WTC11 (cell line): ENCODE results near the gene NLGN1. TPM values are rescaled to one million over a fixed set of nuclear protein-coding genes. Genes with fewer than 3 reads are reported as not detected.

Source experiments
- ATAC-seq: fragments of 200-7000 bp; cut with Tn5 transposase; 2 replicates; pipeline ENCODE4 v1.10.0; 2021; ENCODE audit warnings: mild to moderate bottlenecking, moderate library complexity
- CTCF ChIA-PET: fragments of 300-600 bp; sonication (Branson Sonifier 250); formaldehyde crosslinking; loops from one replicate; lab custom pipeline; 2021; ENCODE audit warnings: antibody characterized with exemption; lab: Charles Lee
- POLR2A ChIA-PET: fragments of 350-600 bp; sonication (Branson Sonifier 250); formaldehyde crosslinking; loops from one replicate; lab custom pipeline; 2021; ENCODE audit warnings: antibody characterized with exemption; lab: Charles Lee
- DNase-seq: peaks from one replicate; pipeline ENCODE4 v3.0.0; 2021; ENCODE audit warnings: low spot score
- H3K27ac Mint-ChIP-seq: 2 replicates; pipeline ENCODE4 v1.8.0; 2021; ENCODE audit warnings: mixed read lengths
- H3K27me3 Mint-ChIP-seq: 2 replicates; pipeline ENCODE4 v1.8.0; 2021; ENCODE audit warnings: low read depth, mild to moderate bottlenecking, moderate library complexity, mixed read lengths
- H3K36me3 Mint-ChIP-seq: 2 replicates; pipeline ENCODE4 v1.8.0; 2021; ENCODE audit warnings: mixed read lengths
- H3K4me1 Mint-ChIP-seq: 2 replicates; pipeline ENCODE4 v1.8.0; 2022; ENCODE audit warnings: mixed read lengths
- H3K4me3 Mint-ChIP-seq: 2 replicates; pipeline ENCODE4 v1.8.0; 2021; ENCODE audit warnings: mild to moderate bottlenecking, moderate library complexity, mixed read lengths
- H3K9me3 Mint-ChIP-seq: 2 replicates; pipeline ENCODE4 v1.8.0; 2021; ENCODE audit warnings: mixed read lengths
- AR ChIP-seq: fragments of 250-450 bp; sonication (Bioruptor Pico); IDR thresholded peaks from 2 replicates; pipeline ENCODE4 v1.9.0; 2021; ENCODE audit warnings: mild to moderate bottlenecking
- ETV6 ChIP-seq: sonication (generic); formaldehyde crosslinking; IDR thresholded peaks from 2 replicates; pipeline ENCODE4 v1.8.1; 2022; ENCODE audit warnings: mild to moderate bottlenecking, missing genetic modification reagents
- FOXK1 ChIP-seq: sonication (generic); formaldehyde crosslinking; IDR thresholded peaks from 2 replicates; pipeline ENCODE4 v1.8.0; 2022; ENCODE audit warnings: mild to moderate bottlenecking, moderate library complexity, missing genetic modification reagents
- GRHL2 ChIP-seq: fragments of 250-450 bp; sonication (Bioruptor Pico); IDR thresholded peaks from 2 replicates; pipeline ENCODE4 v1.8.0; 2022; ENCODE audit warnings: mild to moderate bottlenecking, moderate library complexity; ENCODE audit not compliant: insufficient replicate concordance, severe bottlenecking
- JAZF1 ChIP-seq: fragments of 250-450 bp; sonication (Bioruptor Pico); IDR thresholded peaks from 2 replicates; pipeline ENCODE4 v1.9.0; 2021; ENCODE audit warnings: moderate library complexity, mild to moderate bottlenecking, inconsistent platforms
- MYBL2 ChIP-seq: sonication (generic); formaldehyde crosslinking; IDR thresholded peaks from 2 replicates; pipeline ENCODE4 v1.8.1; 2023; ENCODE audit warnings: mild to moderate bottlenecking, moderate library complexity, missing genetic modification reagents
- NFATC4 ChIP-seq: fragments of 250-450 bp; sonication (Bioruptor Pico); IDR thresholded peaks from 2 replicates; pipeline ENCODE4 v1.9.0; 2021; ENCODE audit warnings: mild to moderate bottlenecking
- NFYB ChIP-seq: sonication (generic); formaldehyde crosslinking; conservative IDR thresholded peaks from 2 replicates; pipeline ENCODE4 v1.8.0; 2022; ENCODE audit warnings: low read depth, missing genetic modification reagents
- NR1H2 ChIP-seq: sonication (generic); formaldehyde crosslinking; IDR thresholded peaks from 2 replicates; pipeline ENCODE4 v1.9.0; 2021; ENCODE audit warnings: mild to moderate bottlenecking, moderate library complexity, missing genetic modification reagents
- TCF7 ChIP-seq: sonication (generic); formaldehyde crosslinking; IDR thresholded peaks from 2 replicates; pipeline ENCODE4 v1.8.0; 2022; ENCODE audit warnings: mild to moderate bottlenecking, low read depth, missing genetic modification reagents, moderate library complexity
- TP53 ChIP-seq: sonication (generic); formaldehyde crosslinking; IDR thresholded peaks from 2 replicates; pipeline ENCODE4 v1.8.1; 2023; ENCODE audit warnings: mild to moderate bottlenecking, missing genetic modification reagents
- USF1 ChIP-seq: sonication (generic); formaldehyde crosslinking; IDR thresholded peaks from 2 replicates; pipeline ENCODE4 v1.8.0; 2022; ENCODE audit warnings: mild to moderate bottlenecking, missing genetic modification reagents
- ZNF416 ChIP-seq: fragments of 250-450 bp; sonication (Bioruptor Pico); IDR thresholded peaks from 2 replicates; pipeline ENCODE4 v1.9.0; 2021; ENCODE audit warnings: mild to moderate bottlenecking, inconsistent platforms
- ZNF423 ChIP-seq: fragments of 250-450 bp; sonication (Bioruptor Pico); IDR thresholded peaks from 2 replicates; pipeline ENCODE4 v2.1.2; 2022; ENCODE audit warnings: mild to moderate bottlenecking, moderate library complexity
- total RNA-seq: library from RNA; stranded (reverse); gene quantifications from 3 replicates; pipeline ENCODE4 v1.2.3, GENCODE V29; 2021
- TF ChIP-seq, protein P1 (sequence below): sonication (generic); formaldehyde crosslinking; IDR thresholded peaks from 2 replicates; pipeline ENCODE4 v1.8.1; 2023; ENCODE audit warnings: mild to moderate bottlenecking, moderate library complexity, missing genetic modification reagents
- TF ChIP-seq, protein P2 (sequence below): sonication (generic); formaldehyde crosslinking; IDR thresholded peaks from 2 replicates; pipeline ENCODE4 v1.8.1; 2022; ENCODE audit warnings: mild to moderate bottlenecking, moderate library complexity, missing genetic modification reagents
- TF ChIP-seq, protein P3 (sequence below): sonication (generic); formaldehyde crosslinking; IDR thresholded peaks from 2 replicates; pipeline ENCODE4 v1.8.1; 2023; ENCODE audit warnings: mild to moderate bottlenecking, missing genetic modification reagents, borderline replicate concordance
- TF ChIP-seq, protein P4 (sequence below): sonication (generic); formaldehyde crosslinking; IDR thresholded peaks from 2 replicates; pipeline ENCODE4 v1.8.1; 2023; ENCODE audit warnings: mild to moderate bottlenecking, missing genetic modification reagents
- TF ChIP-seq, protein P5 (sequence below): sonication (generic); formaldehyde crosslinking; IDR thresholded peaks from 2 replicates; pipeline ENCODE4 v1.8.0; 2022; ENCODE audit warnings: missing genetic modification reagents

NLGN1 gene
- total RNA-seq, 1 experiment from 2014 or later = 12.4 TPM

- Mint-ChIP-seq H3K4me3 (no peak overlapping the region), H3K9me3 (peaks cover 4% of the 10 kb centered on the region), H3K27ac (no peak overlapping the region), H3K4me1 (peaks cover 13% of the 10 kb centered on the region), H3K27me3 (no peaks in the 10 kb centered on the region), H3K36me3 (peaks cover 3% of the 10 kb centered on the region; the same call in 1 of the 2 replicates)
- ATAC-seq (no peak), DNase-seq (no peak)
- POLR2A ChIA-PET = no interaction called here
- TF ChIP-seq, protein P1, sequence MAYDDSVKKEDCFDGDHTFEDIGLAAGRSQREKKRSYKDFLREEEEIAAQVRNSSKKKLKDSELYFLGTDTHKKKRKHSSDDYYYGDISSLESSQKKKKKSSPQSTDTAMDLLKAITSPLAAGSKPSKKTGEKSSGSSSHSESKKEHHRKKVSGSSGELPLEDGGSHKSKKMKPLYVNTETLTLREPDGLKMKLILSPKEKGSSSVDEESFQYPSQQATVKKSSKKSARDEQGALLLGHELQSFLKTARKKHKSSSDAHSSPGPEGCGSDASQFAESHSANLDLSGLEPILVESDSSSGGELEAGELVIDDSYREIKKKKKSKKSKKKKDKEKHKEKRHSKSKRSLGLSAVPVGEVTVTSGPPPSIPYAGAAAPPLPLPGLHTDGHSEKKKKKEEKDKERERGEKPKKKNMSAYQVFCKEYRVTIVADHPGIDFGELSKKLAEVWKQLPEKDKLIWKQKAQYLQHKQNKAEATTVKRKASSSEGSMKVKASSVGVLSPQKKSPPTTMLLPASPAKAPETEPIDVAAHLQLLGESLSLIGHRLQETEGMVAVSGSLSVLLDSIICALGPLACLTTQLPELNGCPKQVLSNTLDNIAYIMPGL = no peak
- TF ChIP-seq TCF7 (CRISPR knock-in tag) = no peak
- no peak for TF ChIP-seq USF1 (CRISPR knock-in tag)
- TF ChIP-seq MYBL2 = no peak
- TF ChIP-seq, protein P2, sequence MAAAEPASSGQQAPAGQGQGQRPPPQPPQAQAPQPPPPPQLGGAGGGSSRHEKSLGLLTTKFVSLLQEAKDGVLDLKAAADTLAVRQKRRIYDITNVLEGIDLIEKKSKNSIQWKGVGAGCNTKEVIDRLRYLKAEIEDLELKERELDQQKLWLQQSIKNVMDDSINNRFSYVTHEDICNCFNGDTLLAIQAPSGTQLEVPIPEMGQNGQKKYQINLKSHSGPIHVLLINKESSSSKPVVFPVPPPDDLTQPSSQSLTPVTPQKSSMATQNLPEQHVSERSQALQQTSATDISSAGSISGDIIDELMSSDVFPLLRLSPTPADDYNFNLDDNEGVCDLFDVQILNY (CRISPR knock-in tag) = no peak
- no peak for TF ChIP-seq NFYB (CRISPR knock-in tag)
- TF ChIP-seq GRHL2 (CRISPR knock-in tag) = no peak
- no peak for TF ChIP-seq NR1H2
- TF ChIP-seq TP53 (CRISPR knock-in tag) = no peak
- no peak for TF ChIP-seq JAZF1 (CRISPR knock-in tag)
- TF ChIP-seq, protein P3, sequence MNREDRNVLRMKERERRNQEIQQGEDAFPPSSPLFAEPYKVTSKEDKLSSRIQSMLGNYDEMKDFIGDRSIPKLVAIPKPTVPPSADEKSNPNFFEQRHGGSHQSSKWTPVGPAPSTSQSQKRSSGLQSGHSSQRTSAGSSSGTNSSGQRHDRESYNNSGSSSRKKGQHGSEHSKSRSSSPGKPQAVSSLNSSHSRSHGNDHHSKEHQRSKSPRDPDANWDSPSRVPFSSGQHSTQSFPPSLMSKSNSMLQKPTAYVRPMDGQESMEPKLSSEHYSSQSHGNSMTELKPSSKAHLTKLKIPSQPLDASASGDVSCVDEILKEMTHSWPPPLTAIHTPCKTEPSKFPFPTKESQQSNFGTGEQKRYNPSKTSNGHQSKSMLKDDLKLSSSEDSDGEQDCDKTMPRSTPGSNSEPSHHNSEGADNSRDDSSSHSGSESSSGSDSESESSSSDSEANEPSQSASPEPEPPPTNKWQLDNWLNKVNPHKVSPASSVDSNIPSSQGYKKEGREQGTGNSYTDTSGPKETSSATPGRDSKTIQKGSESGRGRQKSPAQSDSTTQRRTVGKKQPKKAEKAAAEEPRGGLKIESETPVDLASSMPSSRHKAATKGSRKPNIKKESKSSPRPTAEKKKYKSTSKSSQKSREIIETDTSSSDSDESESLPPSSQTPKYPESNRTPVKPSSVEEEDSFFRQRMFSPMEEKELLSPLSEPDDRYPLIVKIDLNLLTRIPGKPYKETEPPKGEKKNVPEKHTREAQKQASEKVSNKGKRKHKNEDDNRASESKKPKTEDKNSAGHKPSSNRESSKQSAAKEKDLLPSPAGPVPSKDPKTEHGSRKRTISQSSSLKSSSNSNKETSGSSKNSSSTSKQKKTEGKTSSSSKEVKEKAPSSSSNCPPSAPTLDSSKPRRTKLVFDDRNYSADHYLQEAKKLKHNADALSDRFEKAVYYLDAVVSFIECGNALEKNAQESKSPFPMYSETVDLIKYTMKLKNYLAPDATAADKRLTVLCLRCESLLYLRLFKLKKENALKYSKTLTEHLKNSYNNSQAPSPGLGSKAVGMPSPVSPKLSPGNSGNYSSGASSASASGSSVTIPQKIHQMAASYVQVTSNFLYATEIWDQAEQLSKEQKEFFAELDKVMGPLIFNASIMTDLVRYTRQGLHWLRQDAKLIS (CRISPR knock-in tag) = no peak
- TF ChIP-seq, protein P4, sequence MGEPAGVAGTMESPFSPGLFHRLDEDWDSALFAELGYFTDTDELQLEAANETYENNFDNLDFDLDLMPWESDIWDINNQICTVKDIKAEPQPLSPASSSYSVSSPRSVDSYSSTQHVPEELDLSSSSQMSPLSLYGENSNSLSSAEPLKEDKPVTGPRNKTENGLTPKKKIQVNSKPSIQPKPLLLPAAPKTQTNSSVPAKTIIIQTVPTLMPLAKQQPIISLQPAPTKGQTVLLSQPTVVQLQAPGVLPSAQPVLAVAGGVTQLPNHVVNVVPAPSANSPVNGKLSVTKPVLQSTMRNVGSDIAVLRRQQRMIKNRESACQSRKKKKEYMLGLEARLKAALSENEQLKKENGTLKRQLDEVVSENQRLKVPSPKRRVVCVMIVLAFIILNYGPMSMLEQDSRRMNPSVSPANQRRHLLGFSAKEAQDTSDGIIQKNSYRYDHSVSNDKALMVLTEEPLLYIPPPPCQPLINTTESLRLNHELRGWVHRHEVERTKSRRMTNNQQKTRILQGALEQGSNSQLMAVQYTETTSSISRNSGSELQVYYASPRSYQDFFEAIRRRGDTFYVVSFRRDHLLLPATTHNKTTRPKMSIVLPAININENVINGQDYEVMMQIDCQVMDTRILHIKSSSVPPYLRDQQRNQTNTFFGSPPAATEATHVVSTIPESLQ (CRISPR knock-in tag) = no peak
- CTCF ChIA-PET = no interaction called here
These were observed 254.5 kb downstream of the NLGN1 start for GRCh38 chr3:173652093-173652492.

- ChIA-PET POLR2A (no interaction called here), CTCF (interaction anchor here (0.5 kb wide), 1 partner anchor 1769 kb away, joined by 3 read pairs; no protein-coding TSS in a partner anchor)
- Mint-ChIP-seq H3K4me3 (no peak overlapping the region), H3K27me3 (no peaks in the 10 kb centered on the region), H3K27ac (no peak overlapping the region), H3K4me1 (peaks cover 15% of the 10 kb centered on the region), H3K9me3 (peaks cover 4% of the 10 kb centered on the region), H3K36me3 (peaks cover 3% of the 10 kb centered on the region; the same call in 1 of the 2 replicates)
- DNase-seq = no peak
- no peak for ATAC-seq
- TF ChIP-seq ZNF416 (no peak), ETV6 (CRISPR knock-in tag) (no peak), ZNF423 (no peak), FOXK1 (CRISPR knock-in tag) (no peak), AR (no peak), NFATC4 (CRISPR knock-in tag) (no peak)
- TF ChIP-seq, protein P5, sequence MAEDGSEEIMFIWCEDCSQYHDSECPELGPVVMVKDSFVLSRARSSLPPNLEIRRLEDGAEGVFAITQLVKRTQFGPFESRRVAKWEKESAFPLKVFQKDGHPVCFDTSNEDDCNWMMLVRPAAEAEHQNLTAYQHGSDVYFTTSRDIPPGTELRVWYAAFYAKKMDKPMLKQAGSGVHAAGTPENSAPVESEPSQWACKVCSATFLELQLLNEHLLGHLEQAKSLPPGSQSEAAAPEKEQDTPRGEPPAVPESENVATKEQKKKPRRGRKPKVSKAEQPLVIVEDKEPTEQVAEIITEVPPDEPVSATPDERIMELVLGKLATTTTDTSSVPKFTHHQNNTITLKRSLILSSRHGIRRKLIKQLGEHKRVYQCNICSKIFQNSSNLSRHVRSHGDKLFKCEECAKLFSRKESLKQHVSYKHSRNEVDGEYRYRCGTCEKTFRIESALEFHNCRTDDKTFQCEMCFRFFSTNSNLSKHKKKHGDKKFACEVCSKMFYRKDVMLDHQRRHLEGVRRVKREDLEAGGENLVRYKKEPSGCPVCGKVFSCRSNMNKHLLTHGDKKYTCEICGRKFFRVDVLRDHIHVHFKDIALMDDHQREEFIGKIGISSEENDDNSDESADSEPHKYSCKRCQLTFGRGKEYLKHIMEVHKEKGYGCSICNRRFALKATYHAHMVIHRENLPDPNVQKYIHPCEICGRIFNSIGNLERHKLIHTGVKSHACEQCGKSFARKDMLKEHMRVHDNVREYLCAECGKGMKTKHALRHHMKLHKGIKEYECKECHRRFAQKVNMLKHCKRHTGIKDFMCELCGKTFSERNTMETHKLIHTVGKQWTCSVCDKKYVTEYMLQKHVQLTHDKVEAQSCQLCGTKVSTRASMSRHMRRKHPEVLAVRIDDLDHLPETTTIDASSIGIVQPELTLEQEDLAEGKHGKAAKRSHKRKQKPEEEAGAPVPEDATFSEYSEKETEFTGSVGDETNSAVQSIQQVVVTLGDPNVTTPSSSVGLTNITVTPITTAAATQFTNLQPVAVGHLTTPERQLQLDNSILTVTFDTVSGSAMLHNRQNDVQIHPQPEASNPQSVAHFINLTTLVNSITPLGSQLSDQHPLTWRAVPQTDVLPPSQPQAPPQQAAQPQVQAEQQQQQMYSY (CRISPR knock-in tag) = no peak
These were observed 256.2 kb downstream of the NLGN1 start for GRCh38 chr3:173653781-173654180.
